HCT116 (cell line): ENCODE measurements around the gene ASB6. TPM values are rescaled to one million over a fixed set of nuclear protein-coding genes. Genes with fewer than 3 reads are reported as not detected.

Source experiments
- ATAC-seq: fragments of 200-7000 bp; cut with Tn5 transposase; 2 replicates; pipeline ENCODE4 v1.9.1; 2020; ENCODE audit warnings: mild to moderate bottlenecking, moderate library complexity
- BruUV-seq: library from RNA; stranded (reverse); fragments of 400-500 nt; replicated peaks from 2 replicates; lab custom pipeline; 2021; lab: Mats Ljungman, UMichigan
- CTCF ChIA-PET: fragments of 300-600 bp; sonication (Branson Sonifier 250); formaldehyde crosslinking; loops from one replicate; lab custom pipeline; 2021; ENCODE audit warnings: antibody characterized with exemption; lab: Charles Lee
- POLR2A ChIA-PET: fragments of 300-600, 350-600 bp; sonication (Branson Sonifier 250); formaldehyde crosslinking; loops from one replicate; lab custom pipeline; 2021; ENCODE audit warnings: antibody characterized with exemption; lab: Charles Lee
- RAD21 ChIA-PET, 2 experiments: fragments of 300-600 bp; sonication (Branson Sonifier 250); formaldehyde crosslinking; loops; one replicate each; lab custom pipeline; 2023; ENCODE audit warnings: low total read pairs in 2 of 2; ENCODE audit not compliant: uncharacterized antibody in 2 of 2, unreplicated experiment in 2 of 2, low non-redundant PET in 1 of 2; lab: Charles Lee
- DNase-seq: peaks from one replicate; pipeline ENCODE4 v3.0.0-alpha.2; 2010; ENCODE audit warnings: low read depth, low spot score
- H2AFZ ChIP-seq: fragments of 200-600 bp; shearing (Covaris generic), sonication (generic); 2 replicates; pipeline ENCODE4 v1.6.1; 2017; ENCODE audit warnings: low read depth, mixed run types, mixed read lengths, antibody characterized with exemption, low read length; ENCODE audit not compliant: poor library complexity, severe bottlenecking
- H3K27ac ChIP-seq: 2 replicates; pipeline ENCODE4 v1.5.1; 2012; ENCODE audit warnings: low read depth, low read length
- H3K27me3 ChIP-seq: fragments of 200-600 bp; sonication (generic); 2 replicates; pipeline ENCODE4 v1.6.1; 2016; ENCODE audit warnings: mixed run types, low read length, mixed read lengths; ENCODE audit not compliant: insufficient read depth
- H3K36me3 ChIP-seq, 2 experiments: fragments of 200-500 bp in 1 of 2; fragments of 200-600 bp in 1 of 2; sonication (Bioruptor generic) in 1 of 2; sonication (generic) in 1 of 2; 2 replicates each; pipeline versions ENCODE4 v1.5.1 to v1.6.1; 2014 to 2016; ENCODE audit warnings: low read length in 2 of 2, inconsistent platforms in 1 of 2, mixed read lengths in 1 of 2, mixed run types in 1 of 2; ENCODE audit not compliant: insufficient read depth in 2 of 2, control insufficient read depth in 1 of 2
- H3K4me1 ChIP-seq, 2 experiments: fragments of 200-600 bp in 1 of 2; sonication (generic) in 1 of 2; 2 replicates each; pipeline versions ENCODE4 v1.5.1 to v1.6.1; 2012 to 2017; ENCODE audit warnings: low read length in 2 of 2, inconsistent platforms in 1 of 2, mild to moderate bottlenecking in 1 of 2, mixed read lengths in 1 of 2, mixed run types in 1 of 2, moderate library complexity in 1 of 2; ENCODE audit not compliant: insufficient read depth in 2 of 2, control insufficient read depth in 1 of 2
- H3K4me2 ChIP-seq: fragments of 200-600 bp; sonication (generic); 2 replicates; pipeline ENCODE4 v1.6.1; 2017; ENCODE audit warnings: mixed run types, low read length, mixed read lengths
- H3K4me3 ChIP-seq, 2 experiments: fragments of 200-600 bp in 1 of 2; sonication (generic) in 1 of 2; replicated peaks in 1 of 2; 2 replicates each; pipeline ENCODE4 v1.5.1; 2011 to 2016; ENCODE audit warnings: low read length in 2 of 2, control low read depth in 1 of 2, low read depth in 1 of 2, mild to moderate bottlenecking in 1 of 2, mixed read lengths in 1 of 2, mixed run types in 1 of 2
- H3K79me2 ChIP-seq: fragments of 200-600 bp; sonication (generic); 2 replicates; pipeline ENCODE4 v1.6.1; 2017; ENCODE audit warnings: mild to moderate bottlenecking, mixed run types, low read length, moderate library complexity, mixed read lengths; ENCODE audit not compliant: insufficient read depth
- H3K9ac ChIP-seq: fragments of 200-600 bp; sonication (generic); 2 replicates; pipeline ENCODE4 v1.6.1; 2016; ENCODE audit warnings: low read length, mixed read lengths
- H3K9me2 ChIP-seq: fragments of 200-600 bp; sonication (generic), shearing (Covaris generic); 2 replicates; pipeline ENCODE4 v1.6.1; 2017; ENCODE audit warnings: mixed run types, mild to moderate bottlenecking, moderate library complexity; ENCODE audit not compliant: insufficient read depth
- H3K9me3 ChIP-seq, 2 experiments: fragments of 200-500 bp in 1 of 2; fragments of 200-600 bp in 1 of 2; sonication (Bioruptor generic) in 1 of 2; sonication (generic) in 1 of 2; 2 replicates each; pipeline ENCODE4 v1.6.1; 2014 to 2017; ENCODE audit warnings: low read length in 2 of 2, mixed read lengths in 2 of 2, inconsistent platforms in 1 of 2, low read depth in 1 of 2, mild to moderate bottlenecking in 1 of 2, mixed run types in 1 of 2, moderate library complexity in 1 of 2; ENCODE audit not compliant: control insufficient read depth in 1 of 2, insufficient read depth in 1 of 2
- H4K20me1 ChIP-seq: fragments of 200-600 bp; sonication (generic), shearing (Covaris generic); 2 replicates; pipeline ENCODE4 v1.6.1; 2017; ENCODE audit warnings: mixed run types, mild to moderate bottlenecking, moderate library complexity; ENCODE audit not compliant: insufficient read depth
- ATF3 ChIP-seq: IDR thresholded peaks from 2 replicates; pipeline ENCODE4 v1.6.1; 2012
- EGR1 ChIP-seq: IDR thresholded peaks from 2 replicates; pipeline ENCODE4 v1.6.1; 2012; ENCODE audit warnings: low read depth
- EZH2 ChIP-seq: fragments of 200-600 bp; sonication (generic); IDR thresholded peaks from 2 replicates; pipeline ENCODE4 v1.6.1; 2017; ENCODE audit warnings: antibody characterized with exemption, mixed run types
- MAX ChIP-seq: IDR thresholded peaks from 2 replicates; pipeline ENCODE4 v1.6.1; 2012
- RAD21 ChIP-seq: IDR thresholded peaks from 2 replicates; pipeline ENCODE4 v1.6.1; 2012; ENCODE audit warnings: low read depth, mild to moderate bottlenecking
- REST ChIP-seq: IDR thresholded peaks from 2 replicates; pipeline ENCODE4 v1.6.1; 2012; ENCODE audit warnings: low read depth
- YY1 ChIP-seq: IDR thresholded peaks from 2 replicates; pipeline ENCODE4 v1.6.1; 2011; ENCODE audit warnings: low read length, low read depth, moderate library complexity, mild to moderate bottlenecking; ENCODE audit not compliant: insufficient replicate concordance; ENCODE audit errors: extremely low read depth
- ZFX ChIP-seq: fragments of 450-650 bp; IDR thresholded peaks from 2 replicates; pipeline ENCODE4 v1.6.1; 2017
- ZNF274 ChIP-seq: fragments of 200-500 bp; sonication (Bioruptor generic); IDR thresholded peaks from 2 replicates; pipeline ENCODE4 v1.6.1; 2014; ENCODE audit warnings: mild to moderate bottlenecking, low read depth, low read length, inconsistent platforms
- intact Hi-C: fragments of 100-400 bp; cut with micrococcal nuclease; formaldehyde crosslinking; loops from 2 replicates; pipeline ENCODE4 v1.10.0; 2022
- total RNA-seq: library from RNA; stranded (reverse); gene quantifications from one replicate; pipeline ENCODE4 v1.2.1, GENCODE V29; 2021; ENCODE audit not compliant: unreplicated experiment

Gene ASB6
- total RNA-seq, 1 experiment from 2014 or later = 21.6 TPM

- Histone ChIP-seq H3K9me3 (no peaks in the 10 kb centered on the region), H3K9me2 (no peaks in the 10 kb centered on the region), H4K20me1 (no peaks in the 10 kb centered on the region), H3K4me3 (no peak overlapping the region), H3K79me2 (no peaks in the 10 kb centered on the region), H3K4me2 (no peak overlapping the region), H2AFZ (no peak overlapping the region), H3K36me3 (no peaks in the 10 kb centered on the region), H3K27me3 (no peaks in the 10 kb centered on the region), H3K4me1 (peaks cover 3 to 10% of the 10 kb centered on the region in 2 experiments; a peak in 2 of 4 replicates), H3K9ac (no peak overlapping the region), H3K27ac (no peak overlapping the region)
- ChIA-PET RAD21 (no interaction called here), CTCF (no interaction called here), POLR2A (no interaction called here)
- no peak for ATAC-seq
- DNase-seq = no peak
- TF ChIP-seq ZNF274 = no peak
- no peak for TF ChIP-seq ATF3
- TF ChIP-seq YY1 = no peak
- TF ChIP-seq RAD21 = no peak
- no peak for TF ChIP-seq MAX
- no peak for TF ChIP-seq REST
- no peak for TF ChIP-seq EGR1
- no peak for TF ChIP-seq ZFX
- no peak for TF ChIP-seq EZH2
- intact Hi-C loops = no loop called here
- BruUV-seq = no TSS peak
Measured at GRCh38 chr9:129653823-129654553, 12.0 kb upstream of the ASB6 start.
